Muscle of back (tissue), 11 donors: ENCODE results near the gene TNFRSF8. TPM values are rescaled to one million over a fixed set of nuclear protein-coding genes. Genes with fewer than 3 reads are reported as not detected.

Experiments used
- DNase-seq, 3 donors: peaks; one replicate each; pipeline versions ENCODE4 v3.0.0 to v3.0.0-alpha.2; 2013
- polyA plus RNA-seq, 10 donors: library from polyadenylated mRNA; unstranded; fragments of 120-200 nt; gene quantifications; one replicate each; pipeline ENCODE4 v1.2.1, GENCODE V29; 2013; ENCODE audit not compliant: insufficient read length in 10 of 10

The TNFRSF8 gene
- polyA plus RNA-seq, 10 donors: 0.11 to 0.33 (median 0.21) TPM

- no peak for DNase-seq
Measured at GRCh38 chr1:12172042-12172851, 109.1 kb downstream of the TNFRSF8 start.

- no peak for DNase-seq
Measured at GRCh38 chr1:12173041-12173509, 110.0 kb downstream of the TNFRSF8 start.

- DNase-seq: peak in 1 of 3 donors; percentile 45
Measured at GRCh38 chr1:12173631-12174121, 110.6 kb downstream of the TNFRSF8 start.

GRCh38 chr1:12174924-12175810 lies 112.1 kb downstream of the TNFRSF8 start:
- DNase-seq: peak in 1 of 3 donors; percentile 78

GRCh38 chr1:12176298-12177118 lies 113.4 kb downstream of the TNFRSF8 start:
- DNase-seq: no peak

- DNase-seq: no peak
Measured at GRCh38 chr1:12177156-12177998, 114.3 kb downstream of the TNFRSF8 start.

GRCh38 chr1:12177999-12178441 lies 114.9 kb downstream of the TNFRSF8 start:
- peak in 2 of 3 donors; percentile 49 to 52 for DNase-seq

GRCh38 chr1:12178511-12178910 lies 115.4 kb downstream of the TNFRSF8 start:
- DNase-seq: no peak

- DNase-seq: peak in 1 of 3 donors; percentile 37
Measured at GRCh38 chr1:12179111-12179519, 116.0 kb downstream of the TNFRSF8 start.

GRCh38 chr1:12179676-12180075 lies 116.6 kb downstream of the TNFRSF8 start:
- no peak for DNase-seq

- peak in 1 of 3 donors; percentile 53 for DNase-seq
Measured at GRCh38 chr1:12180315-12180714, 117.2 kb downstream of the TNFRSF8 start.

- DNase-seq: no peak
Measured at GRCh38 chr1:12180903-12181302, 117.8 kb downstream of the TNFRSF8 start.

- DNase-seq: no peak
Measured at GRCh38 chr1:12181568-12181967, 118.5 kb downstream of the TNFRSF8 start.

- DNase-seq: no peak
Measured at GRCh38 chr1:12182410-12182984, 119.4 kb downstream of the TNFRSF8 start.

GRCh38 chr1:12183095-12183794 lies 120.1 kb downstream of the TNFRSF8 start:
- no peak for DNase-seq

- peak; percentile 48 to 86 (median 67) for DNase-seq
Measured at GRCh38 chr1:12184008-12184681, 121.0 kb downstream of the TNFRSF8 start.

- DNase-seq: no peak
Measured at GRCh38 chr1:12185036-12185917, 122.2 kb downstream of the TNFRSF8 start.
